Osteoblast (primary cell): ENCODE measurements around the gene CACNA1C. TPM values are rescaled to one million over a fixed set of nuclear protein-coding genes. Genes with fewer than 3 reads are reported as not detected.
A peak's percentile ranks its signal among the peaks of the same experiment; 100 is the strongest.

Experiments
- DNase-seq: peaks from one replicate; pipeline ENCODE4 v3.0.0; 2011; ENCODE audit warnings: low spot score, mixed read lengths; ENCODE audit not compliant: insufficient read length; ENCODE audit errors: missing footprints
- H2AFZ ChIP-seq: 2 replicates; pipeline ENCODE4 v1.6.0; 2011; ENCODE audit warnings: mild to moderate bottlenecking, low read length
- H3K27ac ChIP-seq: 2 replicates; pipeline ENCODE4 v1.5.1; 2011; ENCODE audit warnings: mild to moderate bottlenecking, low read depth, low read length, moderate library complexity
- H3K27me3 ChIP-seq: 2 replicates; pipeline ENCODE4 v1.6.0; 2012; ENCODE audit warnings: mild to moderate bottlenecking, control low read depth, inconsistent platforms, low read length, moderate library complexity; ENCODE audit not compliant: insufficient read depth
- H3K36me3 ChIP-seq: 2 replicates; pipeline ENCODE4 v1.5.1; 2011; ENCODE audit warnings: mild to moderate bottlenecking, low read length, control low read depth, moderate library complexity; ENCODE audit not compliant: insufficient read depth
- H3K4me1 ChIP-seq: 2 replicates; pipeline ENCODE4 v1.5.1; 2011; ENCODE audit warnings: mild to moderate bottlenecking, low read length, control low read depth, moderate library complexity; ENCODE audit not compliant: insufficient read depth
- H3K4me2 ChIP-seq: 2 replicates; pipeline ENCODE4 v1.6.0; 2011; ENCODE audit warnings: mild to moderate bottlenecking, low read length; ENCODE audit not compliant: insufficient read depth
- H3K4me3 ChIP-seq: fragments of 200-600 bp; sonication (generic); 3 replicates; pipeline ENCODE4 v1.5.1; 2012; ENCODE audit warnings: mild to moderate bottlenecking, low read length, inconsistent platforms; ENCODE audit not compliant: insufficient read depth
- H3K79me2 ChIP-seq: 2 replicates; pipeline ENCODE4 v1.6.0; 2012; ENCODE audit warnings: mild to moderate bottlenecking, low read length, control low read depth, inconsistent platforms; ENCODE audit not compliant: insufficient read depth
- H3K9me3 ChIP-seq: 2 replicates; pipeline ENCODE4 v1.5.1; 2011; ENCODE audit warnings: low read depth, low read length, control low read depth
- H4K20me1 ChIP-seq: 2 replicates; pipeline ENCODE4 v1.6.0; 2012; ENCODE audit warnings: mild to moderate bottlenecking, low read length, control low read depth; ENCODE audit not compliant: insufficient read depth
- CTCF ChIP-seq: IDR thresholded peaks from 2 replicates; pipeline ENCODE4 v1.5.1; 2011; ENCODE audit warnings: mild to moderate bottlenecking, low read depth, low read length, moderate library complexity; ENCODE audit errors: extremely low read depth
- total RNA-seq: library from RNA; depleted of rRNA; stranded (reverse); fragments of >200 nt; gene quantifications from 2 replicates; pipeline ENCODE4 v1.2.3, GENCODE V29; 2012

CACNA1C gene
- total RNA-seq, 1 donor, result 19.2 TPM

- H3K4me2 ChIP-seq, result no peak overlapping the region
- H3K36me3 ChIP-seq, result no peaks in the 10 kb centered on the region
- DNase-seq, result no peak
- no peaks in the 10 kb centered on the region for H3K27me3 ChIP-seq
- no peak overlapping the region for H2AFZ ChIP-seq
- no peaks in the 10 kb centered on the region for H3K4me1 ChIP-seq
- H4K20me1 ChIP-seq, result no peaks in the 10 kb centered on the region
- H3K4me3 ChIP-seq, result no peak overlapping the region
- H3K27ac ChIP-seq, result no peak overlapping the region
- no peaks in the 10 kb centered on the region for H3K79me2 ChIP-seq
- no peak for TF ChIP-seq CTCF
- H3K9me3 ChIP-seq, result no peaks in the 10 kb centered on the region
Measured at GRCh38 chr12:2622460-2622859, 569.7 kb downstream of the CACNA1C start.

- Histone ChIP-seq H3K36me3 (no peaks in the 10 kb centered on the region), H3K27ac (no peak overlapping the region), H3K27me3 (no peaks in the 10 kb centered on the region), H2AFZ (no peak overlapping the region), H3K79me2 (no peaks in the 10 kb centered on the region), H3K4me2 (no peak overlapping the region), H3K4me3 (no peak overlapping the region), H4K20me1 (no peaks in the 10 kb centered on the region), H3K4me1 (no peaks in the 10 kb centered on the region), H3K9me3 (no peaks in the 10 kb centered on the region)
- TF ChIP-seq CTCF, result no peak
- no peak for DNase-seq
Measured at GRCh38 chr12:2623472-2623871, 570.7 kb downstream of the CACNA1C start.

- no peaks in the 10 kb centered on the region for H3K79me2 ChIP-seq
- no peak for DNase-seq
- no peak overlapping the region for H3K4me2 ChIP-seq
Measured at GRCh38 chr12:2624543-2625288, 571.9 kb downstream of the CACNA1C start.

GRCh38 chr12:2625289-2625612 is 572.5 kb downstream of the CACNA1C start:
- no peaks in the 10 kb centered on the region for H3K27me3 ChIP-seq
- no peak for TF ChIP-seq CTCF
- no peaks in the 10 kb centered on the region for H3K9me3 ChIP-seq
- no peak overlapping the region for H3K4me2 ChIP-seq
- no peaks in the 10 kb centered on the region for H4K20me1 ChIP-seq
- no peaks in the 10 kb centered on the region for H3K4me1 ChIP-seq
- H3K79me2 ChIP-seq, result no peaks in the 10 kb centered on the region
- no peak overlapping the region for H3K4me3 ChIP-seq
- H3K36me3 ChIP-seq, result no peaks in the 10 kb centered on the region
- DNase-seq, result no peak
- H3K27ac ChIP-seq, result no peak overlapping the region
- no peak overlapping the region for H2AFZ ChIP-seq

More at GRCh38 chr12:2624543-2625288, 571.9 kb downstream of the CACNA1C start:
- H3K4me1 ChIP-seq, result no peaks in the 10 kb centered on the region
- no peak overlapping the region for H3K4me3 ChIP-seq
- H4K20me1 ChIP-seq, result no peaks in the 10 kb centered on the region
- no peaks in the 10 kb centered on the region for H3K36me3 ChIP-seq
- no peaks in the 10 kb centered on the region for H3K9me3 ChIP-seq
- H3K27me3 ChIP-seq, result no peaks in the 10 kb centered on the region
- no peak overlapping the region for H3K27ac ChIP-seq
- no peak overlapping the region for H2AFZ ChIP-seq
- peak; percentile 60 for TF ChIP-seq CTCF
